ENCODE results near the gene RPL12. TPM values are rescaled to one million over a fixed set of nuclear protein-coding genes. Genes with fewer than 3 reads are reported as not detected.

Gene RPL12
- polyA plus RNA-seq, 2 of the 4 experiments (the other 2 are of a cell fraction): 2,198 to 2,384 TPM

- no peak for FAIRE-seq
- POLR2A ChIA-PET: no interaction called here
- CTCF ChIA-PET: interaction anchor here (0.8 kb wide), 1 partner anchor 23 kb away, joined by 3 read pairs; no protein-coding TSS in a partner anchor
Measured at GRCh38 chr9:127458921-127459320, 7.7 kb upstream of the RPL12 start.

GRCh38 chr9:127457191-127457878, 6.1 kb upstream of the RPL12 start:
- no peak for ATAC-seq

More at GRCh38 chr9:127458921-127459320, 7.7 kb upstream of the RPL12 start:
- H3K4me3 ChIP-seq: no peak overlapping the region
- H3K9me3 ChIP-seq: no peaks in the 10 kb centered on the region
- no peak overlapping the region for H3K4me2 ChIP-seq
- H3K27ac ChIP-seq: no peak overlapping the region
- WGBS (ENCODE audit: missing lambda C conversion rate): 83% methylated on average over 9 of the region's 9 CpGs
- TF ChIP-seq FOSL2 (IDR thresholded peaks at IDR 0.05): no peak
- no peak for TF ChIP-seq FOSL2 (CRISPR knock-in tag; IDR thresholded peaks at IDR 0.05)
- no peak for TF ChIP-seq NPAS2 (CRISPR knock-in tag; IDR thresholded peaks at IDR 0.05; ENCODE audit: borderline replicate concordance)
- no peak for TF ChIP-seq USF2 (IDR thresholded peaks at IDR 0.05)
- TF ChIP-seq POLR2A (IDR thresholded peaks at IDR 0.05; ENCODE audit: low read length): no peak
- no peak for TF ChIP-seq SMC3 (IDR thresholded peaks at IDR 0.05)
- no peak for TF ChIP-seq ZC3H11A (IDR thresholded peaks at IDR 0.05)
- ATAC-seq (no peak), DNase-seq (ENCODE audit: low read depth in 1 of 2, low spot score in 1 of 2) (no peak)
- H3K4me1 ChIP-seq: no peaks in the 10 kb centered on the region

GRCh38 chr9:127455324-127455992, 4.3 kb upstream of the RPL12 start:
- H3K4me1 ChIP-seq: peaks cover 10% of the 10 kb centered on the region
- DNase-seq (ENCODE audit: low read depth in 1 of 2, low spot score in 1 of 2): peak; percentile 40 to 57
- H3K4me2 ChIP-seq: no peak overlapping the region
- H3K27ac ChIP-seq: no peak overlapping the region
- CTCF ChIA-PET: interaction anchor here (0.6 to 2.7 kb wide), 23 partner anchors 9 to 515 kb away, joined by 3 to 14 read pairs (median 4); no protein-coding TSS in a partner anchor
- no peak for FAIRE-seq
- no peaks in the 10 kb centered on the region for H3K9me3 ChIP-seq
- POLR2A ChIA-PET: no interaction called here
- TF ChIP-seq ZSCAN20 (CRISPR knock-in tag; IDR thresholded peaks at IDR 0.05) (no peak), EHMT2 (IDR thresholded peaks at IDR 0.05; ENCODE audit: low read depth) (no peak), FOSB (CRISPR knock-in tag; IDR thresholded peaks at IDR 0.05) (no peak), POLR2A (IDR thresholded peaks at IDR 0.05; ENCODE audit: low read length) (no peak), CBX2 (IDR thresholded peaks at IDR 0.05; ENCODE audit: borderline replicate concordance, low read depth) (no peak), HDAC2 (IDR thresholded peaks at IDR 0.05) (no peak), RAD21 (conservative IDR thresholded peaks at IDR 0.05 in 1 of 2, IDR thresholded peaks at IDR 0.05 in 1 of 2) (peak; percentile 30 to 43; a peak in 3 of 5 replicates), CTCF (IDR thresholded peaks at IDR 0.05) (peak; percentile 56), SMC3 (IDR thresholded peaks at IDR 0.05) (peak; percentile 52), FOSL2 (IDR thresholded peaks at IDR 0.05) (no peak), FOSL2 (CRISPR knock-in tag; IDR thresholded peaks at IDR 0.05) (no peak), RARB (CRISPR knock-in tag; IDR thresholded peaks at IDR 0.05) (no peak), JUN (IDR thresholded peaks at IDR 0.05) (no peak)
- no peak overlapping the region for H3K4me3 ChIP-seq
- 59% methylated on average over 6 of the region's 6 CpGs for WGBS (ENCODE audit: missing lambda C conversion rate)
- ATAC-seq: 0 out of 6 replicates have a peak, but pooled peaks of 1 of the 2 experiments have one; percentile 13

More at GRCh38 chr9:127457191-127457878, 6.1 kb upstream of the RPL12 start:
- no peak for DNase-seq (ENCODE audit: low read depth in 1 of 2, low spot score in 1 of 2)
- H3K9me3 ChIP-seq: no peaks in the 10 kb centered on the region
- TF ChIP-seq FOXS1 (CRISPR knock-in tag; IDR thresholded peaks at IDR 0.05) (no peak), BCL3 (IDR thresholded peaks at IDR 0.05) (no peak), GATA3 (IDR thresholded peaks at IDR 0.05; ENCODE audit: borderline replicate concordance) (no peak), ZC3H11A (IDR thresholded peaks at IDR 0.05) (no peak)
- WGBS (ENCODE audit: missing lambda C conversion rate): 87% methylated on average over 16 of the region's 17 CpGs
- H3K27ac ChIP-seq: no peak overlapping the region
- H3K4me3 ChIP-seq: no peak overlapping the region
- no peak overlapping the region for H3K4me2 ChIP-seq
- no peak for FAIRE-seq
- H3K4me1 ChIP-seq: peaks cover 9% of the 10 kb centered on the region
- CTCF ChIA-PET: interaction anchor here (0.6 to 2.7 kb wide), 7 partner anchors 13 to 492 kb away, joined by 3 to 9 read pairs (median 4); no protein-coding TSS in a partner anchor
- POLR2A ChIA-PET: no interaction called here

Measured in A549 (cell line).